BJ (cell line): ENCODE data around the gene DAZL. TPM values are rescaled to one million over a fixed set of nuclear protein-coding genes. Genes with fewer than 3 reads are reported as not detected.

ENCODE experiments used
- CTCF ChIA-PET: fragments of 350-600 bp; formaldehyde crosslinking; extraction: SDS; loops from one replicate; lab custom pipeline; 2021; ENCODE audit warnings: antibody characterized with exemption, inconsistent platforms; lab: Yijun Ruan, JAX
- POLR2A ChIA-PET: fragments of 300-600 bp; sonication (Branson Sonifier 250); formaldehyde crosslinking; extraction: SDS; loops from one replicate; lab custom pipeline; 2021; ENCODE audit warnings: antibody characterized with exemption; lab: Charles Lee
- DNase-seq: peaks from one replicate; pipeline ENCODE4 v3.0.0-alpha.2; 2011; ENCODE audit warnings: low read depth
- H3K27me3 ChIP-seq: 2 replicates; pipeline ENCODE4 v1.6.0; 2011; ENCODE audit warnings: low read length; ENCODE audit not compliant: control insufficient read depth, insufficient read depth
- H3K36me3 ChIP-seq: 2 replicates; pipeline ENCODE4 v1.5.1; 2011; ENCODE audit warnings: low read length; ENCODE audit not compliant: control insufficient read depth, insufficient read depth
- H3K4me3 ChIP-seq: 2 replicates; pipeline ENCODE4 v1.5.1; 2011; ENCODE audit warnings: low read depth, mild to moderate bottlenecking, control low read depth, low read length
- CTCF ChIP-seq: IDR thresholded peaks from 2 replicates; pipeline ENCODE4 v1.5.1; 2011; ENCODE audit warnings: low read depth, mild to moderate bottlenecking, control low read depth, inconsistent platforms, low read length, moderate library complexity; ENCODE audit not compliant: insufficient read depth
- polyA plus RNA-seq: library from polyadenylated mRNA; depleted of rRNA; stranded (reverse); fragments of >200 nt; gene quantifications from 2 replicates; pipeline ENCODE4 v1.2.3, GENCODE V29; 2011

DAZL gene
- polyA plus RNA-seq, 1 experiment, result not detected

GRCh38 chr3:16605966-16606365 is 743 bp upstream of the DAZL start:
- ChIA-PET POLR2A (interaction anchor here (0.9 kb wide), 1 partner anchor 290 kb away, joined by 3 read pairs; no protein-coding TSS in a partner anchor), CTCF (interaction anchor here (0.6 kb wide), 1 partner anchor 34 kb away, joined by 3 read pairs; no protein-coding TSS in a partner anchor)
- Histone ChIP-seq H3K4me3 (no peak overlapping the region), H3K27me3 (no peaks in the 10 kb centered on the region), H3K36me3 (no peaks in the 10 kb centered on the region)
- TF ChIP-seq CTCF, result no peak
- no peak for DNase-seq

DNA sequence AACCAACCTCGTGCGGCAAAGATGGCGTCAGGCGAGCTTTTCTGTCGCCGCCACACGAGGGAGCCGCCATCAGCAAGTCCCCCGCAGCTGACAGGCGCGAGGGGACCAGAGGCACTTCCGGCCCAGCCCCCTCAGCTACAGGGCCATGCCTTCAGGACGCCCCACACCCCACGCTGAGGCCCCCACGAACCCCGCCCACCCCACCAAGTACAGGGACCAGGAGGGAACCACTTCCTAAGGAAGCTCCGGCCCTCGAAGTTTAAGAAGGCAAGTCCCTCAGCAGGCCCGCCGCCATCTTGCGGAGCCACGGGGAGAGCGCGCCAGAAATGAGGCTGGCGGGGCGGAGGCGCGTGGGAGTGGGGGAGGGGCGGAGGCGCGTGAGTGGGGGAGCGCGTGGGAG is 790 bp downstream of the DAZL start:
- CTCF ChIA-PET, result no interaction called here
- no peaks in the 10 kb centered on the region for H3K36me3 ChIP-seq
- H3K27me3 ChIP-seq, result no peaks in the 10 kb centered on the region; the same call in 1 of the 2 replicates
- no peak for TF ChIP-seq CTCF
- DNase-seq, result no peak
- POLR2A ChIA-PET, result no interaction called here
- no peak overlapping the region for H3K4me3 ChIP-seq

- H3K27me3 ChIP-seq, result no peaks in the 10 kb centered on the region; the same call in 1 of the 2 replicates
- no peak for TF ChIP-seq CTCF
- no peak overlapping the region for H3K4me3 ChIP-seq
- no peak for DNase-seq
- POLR2A ChIA-PET, result no interaction called here
- CTCF ChIA-PET, result interaction anchor here (0.7 to 2.8 kb wide), 18 partner anchors 9 to 812 kb away, joined by 3 to 14 read pairs (median 4); no protein-coding TSS in a partner anchor
- no peaks in the 10 kb centered on the region for H3K36me3 ChIP-seq
Observed at GRCh38 chr3:16601537-16602005, 3.7 kb downstream of the DAZL start.

DNA sequence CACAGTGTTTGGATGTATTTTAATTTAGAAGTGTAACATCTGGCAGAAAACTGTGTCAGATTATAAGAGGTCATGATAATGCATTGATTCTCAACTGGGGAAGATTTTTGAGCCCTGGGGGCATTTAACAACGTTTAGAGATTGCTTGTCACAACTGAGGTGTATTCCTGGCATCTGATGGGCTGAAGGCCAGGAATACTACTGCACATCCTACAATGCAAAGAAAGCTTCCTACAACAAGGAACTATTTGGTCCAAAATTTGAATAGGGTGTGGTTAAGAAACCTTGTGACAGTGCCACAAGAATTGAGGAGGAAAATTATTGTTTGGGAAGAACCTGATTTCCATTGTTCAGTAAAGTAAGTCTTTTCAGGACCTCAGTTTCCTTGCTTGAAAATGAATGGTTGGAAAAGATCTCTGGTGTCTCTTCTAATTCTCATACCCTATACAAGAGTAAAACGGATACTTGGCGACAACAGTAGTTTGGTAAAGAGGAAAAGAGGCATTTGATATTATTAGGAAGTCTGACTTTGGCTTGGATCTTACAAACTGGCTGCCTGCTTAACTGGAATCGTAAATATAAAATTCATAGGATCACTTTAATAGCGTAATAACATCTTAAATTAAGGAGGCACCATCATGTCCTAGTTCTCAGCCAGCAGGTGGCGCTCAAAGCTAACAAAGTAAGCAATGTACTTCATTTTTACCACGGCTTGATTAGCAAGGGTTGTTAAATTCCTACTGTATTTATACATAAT is 4.3 kb downstream of the DAZL start:
- no peaks in the 10 kb centered on the region for H3K36me3 ChIP-seq
- POLR2A ChIA-PET, result no interaction called here
- peak; percentile 15 for DNase-seq
- no peaks in the 10 kb centered on the region; the same call in 1 of the 2 replicates for H3K27me3 ChIP-seq
- CTCF ChIA-PET, result interaction anchor here (0.6 to 2.8 kb wide), 23 partner anchors 9 to 813 kb away, joined by 3 to 14 read pairs (median 4); no protein-coding TSS in a partner anchor
- peak; percentile 72 for TF ChIP-seq CTCF
- no peak overlapping the region for H3K4me3 ChIP-seq

DNA sequence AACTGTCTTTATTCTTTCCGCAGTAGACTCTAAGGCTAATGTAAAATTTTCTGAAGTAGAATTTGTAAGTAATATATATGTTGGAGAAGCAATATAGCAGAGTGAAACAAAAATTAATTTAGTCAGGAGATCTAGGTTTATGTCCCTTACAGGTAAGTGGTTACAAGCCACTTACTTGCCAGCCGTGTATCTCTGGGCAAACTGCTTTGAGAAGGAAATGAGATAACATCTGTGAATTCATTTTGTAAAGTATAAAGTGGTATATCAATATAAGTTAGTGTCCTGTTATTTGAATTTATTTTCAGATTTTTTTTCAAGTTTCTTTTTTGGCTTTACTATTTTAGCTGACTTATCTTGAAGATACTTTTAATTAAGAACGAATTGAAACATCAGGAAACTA is 5.5 kb downstream of the DAZL start:
- H3K4me3 ChIP-seq, result no peak overlapping the region
- DNase-seq, result no peak
- TF ChIP-seq CTCF, result no peak
- ChIA-PET CTCF (interaction anchor here (0.6 to 2.8 kb wide), 5 partner anchors 11 to 814 kb away, joined by 3 to 14 read pairs (median 4); no protein-coding TSS in a partner anchor), POLR2A (no interaction called here)
- H3K36me3 ChIP-seq, result no peaks in the 10 kb centered on the region
- H3K27me3 ChIP-seq, result no peaks in the 10 kb centered on the region; the same call in 1 of the 2 replicates
